ENCODE measurements around the gene MRPL53.

Gene MRPL53

GRCh38 chr2:74429487-74430451, 42.7 kb downstream of the MRPL53 start:
- DNase-seq (ENCODE audit: extremely low read depth in 1 of 2, low read depth in 1 of 2): no peak

- DNase-seq (ENCODE audit: extremely low read depth in 1 of 2, low read depth in 1 of 2): no peak
Observed at GRCh38 chr2:74428675-74429074, 43.8 kb downstream of the MRPL53 start.

DNA sequence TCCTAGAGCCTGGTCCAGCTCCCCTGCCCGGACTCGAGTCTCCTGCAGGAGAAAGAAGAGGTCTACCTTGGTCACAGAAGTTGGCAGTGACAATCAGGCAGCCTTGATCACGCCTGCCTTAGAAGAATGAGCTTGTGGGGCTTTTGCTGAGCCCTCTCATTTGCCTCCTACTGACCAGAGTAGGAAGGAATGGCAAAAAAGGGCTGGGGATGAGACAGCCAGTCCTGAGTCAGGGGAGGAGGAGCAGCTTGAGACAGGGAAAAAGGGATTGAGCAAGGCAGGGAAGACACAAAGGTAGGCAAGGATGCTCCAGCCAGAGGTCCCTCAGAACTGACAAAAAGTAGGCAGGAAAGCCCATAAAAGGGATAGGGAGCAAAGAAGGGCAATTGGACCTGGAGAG, 44.9 kb downstream of the MRPL53 start:
- no peak for DNase-seq (ENCODE audit: extremely low read depth in 1 of 2, low read depth in 1 of 2)

GRCh38 chr2:74426181-74426758, 46.2 kb downstream of the MRPL53 start:
- DNase-seq (ENCODE audit: extremely low read depth in 1 of 2, low read depth in 1 of 2): no peak

DNA sequence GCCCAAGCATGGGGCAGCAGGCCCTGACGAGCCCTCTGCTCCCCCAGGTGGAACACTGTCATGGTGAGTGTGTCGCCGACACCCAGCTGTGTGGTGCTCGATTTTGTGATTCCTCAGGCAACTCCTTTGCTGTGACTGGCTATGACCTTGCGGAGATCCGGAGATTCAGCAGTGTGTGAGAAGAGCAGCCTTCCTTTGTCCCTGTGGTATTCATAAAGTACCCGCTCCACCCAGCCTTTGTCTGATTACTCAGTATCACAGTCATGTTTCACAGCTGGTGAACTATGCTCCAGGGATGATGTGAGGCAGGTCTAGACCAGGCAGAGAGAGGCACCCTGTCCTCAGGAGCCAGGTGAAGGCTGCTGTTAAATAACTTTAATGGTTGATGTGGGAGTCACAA, 47.0 kb downstream of the MRPL53 start:
- DNase-seq (ENCODE audit: extremely low read depth in 1 of 2, low read depth in 1 of 2): no peak

- no peak for DNase-seq (ENCODE audit: extremely low read depth in 1 of 2, low read depth in 1 of 2)
Observed at GRCh38 chr2:74424995-74425406, 47.5 kb downstream of the MRPL53 start.

GRCh38 chr2:74424139-74424992, 48.1 kb downstream of the MRPL53 start:
- DNase-seq (ENCODE audit: extremely low read depth in 1 of 2, low read depth in 1 of 2): no peak

DNA sequence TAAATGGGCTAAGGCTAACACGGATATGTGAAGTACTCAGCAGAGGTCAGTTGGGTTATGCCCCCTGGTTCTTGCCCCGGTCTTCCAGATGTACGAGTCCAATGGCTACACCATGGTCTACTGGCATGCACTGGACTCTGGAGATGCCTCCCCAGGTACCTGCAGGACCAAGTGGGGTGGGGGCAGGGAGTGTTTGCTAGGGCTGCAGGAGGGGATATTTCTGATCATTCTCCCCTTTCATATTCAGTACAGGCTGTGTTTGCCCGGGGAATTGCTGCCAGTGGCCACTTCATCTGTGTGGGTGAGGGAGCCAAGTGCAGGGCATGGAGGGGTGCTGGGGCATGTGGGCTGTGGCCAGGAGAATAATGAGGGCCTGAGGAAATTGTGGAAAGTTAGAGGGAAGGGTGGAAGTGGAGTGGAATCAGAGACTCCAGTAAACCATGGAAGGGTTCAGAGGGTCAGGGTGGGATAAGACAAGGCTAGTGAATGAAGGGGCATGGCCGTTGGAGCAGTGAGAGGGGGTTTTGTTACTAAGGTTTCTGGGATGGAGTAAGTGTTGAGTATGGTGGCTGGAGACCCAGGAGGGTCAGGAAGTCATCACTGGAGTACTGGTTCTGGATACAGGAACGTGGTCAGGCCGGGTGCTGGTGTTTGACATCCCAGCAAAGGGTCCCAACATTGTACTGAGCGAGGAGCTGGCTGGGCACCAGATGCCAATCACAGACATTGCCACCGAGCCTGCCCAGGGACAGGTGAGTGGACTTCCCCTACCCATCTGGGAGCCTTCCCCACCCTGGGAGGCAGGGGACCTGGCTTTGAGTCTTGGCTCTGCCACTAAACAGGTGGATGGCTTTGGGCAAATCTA, 49.0 kb downstream of the MRPL53 start:
- no peak for DNase-seq (ENCODE audit: extremely low read depth in 1 of 2, low read depth in 1 of 2)
